Smooth muscle cell (in vitro differentiated cells): ENCODE data around the gene HMCN2. TPM values are rescaled to one million over a fixed set of nuclear protein-coding genes. Genes with fewer than 3 reads are reported as not detected.

Experiments used
- DNase-seq: peaks from one replicate; lab custom pipeline; 2025; ENCODE audit not compliant: unreplicated experiment; lab: John Stamatoyannopoulos, UW
- H2AFZ ChIP-seq: fragments of 200-600 bp; sonication (generic); 2 replicates; pipeline ENCODE4 v1.6.0; 2016; ENCODE audit warnings: antibody characterized with exemption, low read depth, mild to moderate bottlenecking
- H3F3A ChIP-seq: fragments of 200-600 bp; sonication (generic); 2 replicates; pipeline ENCODE4 v1.6.0; 2017; ENCODE audit warnings: antibody characterized with exemption, low read depth
- H3K27ac ChIP-seq: fragments of 200-600 bp; sonication (generic); 2 replicates; pipeline ENCODE4 v1.5.1; 2016; ENCODE audit warnings: low read depth, mild to moderate bottlenecking
- H3K27me3 ChIP-seq: fragments of 200-600 bp; sonication (generic); 2 replicates; pipeline ENCODE4 v1.6.1; 2016; ENCODE audit warnings: low read depth, mild to moderate bottlenecking
- H3K36me3 ChIP-seq: fragments of 200-600 bp; sonication (generic); 2 replicates; pipeline ENCODE4 v1.5.1; 2016; ENCODE audit warnings: low read depth
- H3K4me1 ChIP-seq: fragments of 200-600 bp; sonication (generic); 2 replicates; pipeline ENCODE4 v1.5.1; 2016; ENCODE audit warnings: low read depth
- H3K4me2 ChIP-seq: fragments of 200-600 bp; sonication (generic); 2 replicates; pipeline ENCODE4 v1.6.0; 2016; ENCODE audit warnings: mild to moderate bottlenecking
- H3K4me3 ChIP-seq: fragments of 200-600 bp; sonication (generic); 2 replicates; pipeline ENCODE4 v1.5.1; 2016; ENCODE audit warnings: mild to moderate bottlenecking
- H3K79me2 ChIP-seq: fragments of 200-600 bp; sonication (generic); 2 replicates; pipeline ENCODE4 v1.6.0; 2016; ENCODE audit warnings: low read depth, mild to moderate bottlenecking
- H3K9ac ChIP-seq: fragments of 200-600 bp; sonication (generic); 2 replicates; pipeline ENCODE4 v1.6.0; 2016; ENCODE audit warnings: low read depth
- H3K9me3 ChIP-seq: fragments of 200-600 bp; sonication (generic); replicated peaks from 2 replicates; pipeline ENCODE4 v1.5.1; 2016; ENCODE audit warnings: low read depth
- H4K20me1 ChIP-seq: fragments of 200-600 bp; sonication (generic); 2 replicates; pipeline ENCODE4 v1.6.0; 2016; ENCODE audit warnings: low read depth
- CTCF ChIP-seq: fragments of 200-600 bp; sonication (generic); IDR thresholded peaks from 2 replicates; pipeline ENCODE4 v1.5.1; 2017; ENCODE audit warnings: borderline replicate concordance, mild to moderate bottlenecking, antibody characterized with exemption; ENCODE audit not compliant: insufficient read depth, poor library complexity, severe bottlenecking
- WGBS: methylation state at CpG from one replicate; pipeline ENCODE4 v1.1.7; 2016; ENCODE audit warnings: low lambda C conversion rate; 5-methylcytosine and 5-hydroxymethylcytosine counted together
- polyA plus RNA-seq: library from polyadenylated mRNA; unstranded; fragments of >200 nt; fragmentation: Nextera tagmentation; extraction: Ambion mirVana; gene quantifications from 2 replicates; pipeline ENCODE4 v1.2.1, GENCODE V29; 2016
- total RNA-seq: library from RNA; depleted of rRNA; stranded (reverse); fragments of >200 nt; gene quantifications from 2 replicates; pipeline ENCODE4 v1.2.3, GENCODE V29; 2014

The HMCN2 gene
- total and polyA plus RNA-seq, 2 experiments from 2014 or later: under 0.01 TPM; not detected in 1

- Histone ChIP-seq H2AFZ (no peak overlapping the region), H4K20me1 (no peaks in the 10 kb centered on the region), H3F3A (peaks cover 4% of the 10 kb centered on the region), H3K36me3 (no peaks in the 10 kb centered on the region), H3K79me2 (no peaks in the 10 kb centered on the region), H3K4me2 (no peak overlapping the region), H3K4me3 (no peak overlapping the region), H3K27me3 (peaks cover 54% of the 10 kb centered on the region), H3K9me3 (no peaks in the 10 kb centered on the region), H3K27ac (no peak overlapping the region), H3K9ac (no peak overlapping the region), H3K4me1 (peaks cover 3% of the 10 kb centered on the region)
- TF ChIP-seq CTCF: no peak
- 90% methylated on average over 5 of the region's 5 CpGs for WGBS
- DNase-seq: no peak
Measured at GRCh38 chr9:130267930-130268329, 2.4 kb downstream of the HMCN2 start.

GRCh38 chr9:130268521-130269211 is 3.1 kb downstream of the HMCN2 start:
- H3K27me3 ChIP-seq: peaks cover 53% of the 10 kb centered on the region
- no peak overlapping the region for H3K4me3 ChIP-seq
- H3K9ac ChIP-seq: no peak overlapping the region
- WGBS: 64% methylated on average over 16 of the region's 16 CpGs
- H3K36me3 ChIP-seq: no peaks in the 10 kb centered on the region
- peaks cover 4% of the 10 kb centered on the region for H3F3A ChIP-seq
- H3K79me2 ChIP-seq: no peaks in the 10 kb centered on the region
- TF ChIP-seq CTCF: no peak
- no peaks in the 10 kb centered on the region for H3K9me3 ChIP-seq
- DNase-seq: no peak
- no peak overlapping the region for H2AFZ ChIP-seq
- no peaks in the 10 kb centered on the region for H4K20me1 ChIP-seq
- H3K4me1 ChIP-seq: peaks cover 3% of the 10 kb centered on the region
- no peak overlapping the region for H3K4me2 ChIP-seq
- H3K27ac ChIP-seq: no peak overlapping the region

- H3K36me3 ChIP-seq: no peaks in the 10 kb centered on the region
- no peak overlapping the region for H3K4me3 ChIP-seq
- no peaks in the 10 kb centered on the region for H3F3A ChIP-seq
- H3K4me1 ChIP-seq: peaks cover 3% of the 10 kb centered on the region
- H3K9ac ChIP-seq: no peak overlapping the region
- H3K79me2 ChIP-seq: no peaks in the 10 kb centered on the region
- no peak for DNase-seq
- H3K27ac ChIP-seq: no peak overlapping the region
- WGBS: 89% methylated on average over 6 of the region's 6 CpGs
- no peak for TF ChIP-seq CTCF
- H3K27me3 ChIP-seq: peaks cover 27% of the 10 kb centered on the region
- H3K9me3 ChIP-seq: no peaks in the 10 kb centered on the region
- no peak overlapping the region for H3K4me2 ChIP-seq
- no peak overlapping the region for H2AFZ ChIP-seq
- H4K20me1 ChIP-seq: no peaks in the 10 kb centered on the region
Measured at GRCh38 chr9:130271473-130271872, 5.9 kb downstream of the HMCN2 start.

GRCh38 chr9:130275156-130275555 is 9.6 kb downstream of the HMCN2 start:
- H3K4me1 ChIP-seq: no peaks in the 10 kb centered on the region
- no peaks in the 10 kb centered on the region for H3K27me3 ChIP-seq
- no peak for DNase-seq
- no peak overlapping the region for H3K27ac ChIP-seq
- no peak overlapping the region for H3K4me3 ChIP-seq
- H4K20me1 ChIP-seq: no peaks in the 10 kb centered on the region
- TF ChIP-seq CTCF: no peak
- no peak overlapping the region for H3K9ac ChIP-seq
- H3K4me2 ChIP-seq: no peak overlapping the region
- WGBS: 93% methylated on average over 9 of the region's 9 CpGs
- no peaks in the 10 kb centered on the region for H3K79me2 ChIP-seq
- no peaks in the 10 kb centered on the region for H3F3A ChIP-seq
- H2AFZ ChIP-seq: no peak overlapping the region
- H3K9me3 ChIP-seq: no peaks in the 10 kb centered on the region
- H3K36me3 ChIP-seq: no peaks in the 10 kb centered on the region
